Measurements from ENCODE around the gene TPX2.

GRCh38 chr20:31822421-31823330 is 83.6 kb downstream of the TPX2 start:
- TF ChIP-seq CTCF (IDR thresholded peaks at IDR 0.05), result peak; percentile 95 to 99
- TF ChIP-seq POLR2A (IDR thresholded peaks at IDR 0.05), result no peak
